OCI-LY1 (cell line): Measurements from ENCODE around the gene ELMO1.

Experiments used
- EZH2 ChIP-seq: fragments of 200-600 bp; sonication (generic), shearing (Covaris generic); IDR thresholded peaks from 2 replicates; pipeline ENCODE4 v1.8.0; 2017; ENCODE audit warnings: borderline replicate concordance, mixed run types, mild to moderate bottlenecking, antibody characterized with exemption, low read length, moderate library complexity, mixed read lengths
- TF ChIP-seq, protein P1 (sequence below): fragments of 200-600 bp; sonication (generic), shearing (Covaris generic); IDR thresholded peaks from 2 replicates; pipeline ENCODE4 v1.5.1; 2017; ENCODE audit warnings: mild to moderate bottlenecking, antibody characterized with exemption, low read length, moderate library complexity, mixed read lengths

DNA sequence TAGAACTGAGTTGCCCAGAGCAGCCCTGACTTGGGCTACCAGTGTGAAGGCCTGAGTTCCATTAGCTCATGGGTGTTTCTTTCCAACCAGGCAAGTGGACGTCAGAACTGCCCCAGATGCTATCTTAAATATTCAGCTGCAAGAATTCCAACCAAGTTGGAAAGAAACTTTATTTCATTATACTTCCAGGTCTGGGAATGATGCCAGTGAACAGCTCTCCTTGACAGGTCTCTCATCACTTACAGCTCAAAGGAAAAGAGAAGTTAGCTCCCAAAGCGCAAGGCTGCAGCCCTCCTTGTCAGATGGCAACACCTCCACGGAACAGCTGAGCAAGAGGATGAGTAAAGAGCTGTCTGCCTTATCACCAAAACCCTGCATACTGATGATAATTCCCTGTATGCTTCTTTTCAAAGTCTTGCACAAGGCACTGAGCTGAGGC lies 468.8 kb downstream of the ELMO1 start:
- TF ChIP-seq, protein P1, sequence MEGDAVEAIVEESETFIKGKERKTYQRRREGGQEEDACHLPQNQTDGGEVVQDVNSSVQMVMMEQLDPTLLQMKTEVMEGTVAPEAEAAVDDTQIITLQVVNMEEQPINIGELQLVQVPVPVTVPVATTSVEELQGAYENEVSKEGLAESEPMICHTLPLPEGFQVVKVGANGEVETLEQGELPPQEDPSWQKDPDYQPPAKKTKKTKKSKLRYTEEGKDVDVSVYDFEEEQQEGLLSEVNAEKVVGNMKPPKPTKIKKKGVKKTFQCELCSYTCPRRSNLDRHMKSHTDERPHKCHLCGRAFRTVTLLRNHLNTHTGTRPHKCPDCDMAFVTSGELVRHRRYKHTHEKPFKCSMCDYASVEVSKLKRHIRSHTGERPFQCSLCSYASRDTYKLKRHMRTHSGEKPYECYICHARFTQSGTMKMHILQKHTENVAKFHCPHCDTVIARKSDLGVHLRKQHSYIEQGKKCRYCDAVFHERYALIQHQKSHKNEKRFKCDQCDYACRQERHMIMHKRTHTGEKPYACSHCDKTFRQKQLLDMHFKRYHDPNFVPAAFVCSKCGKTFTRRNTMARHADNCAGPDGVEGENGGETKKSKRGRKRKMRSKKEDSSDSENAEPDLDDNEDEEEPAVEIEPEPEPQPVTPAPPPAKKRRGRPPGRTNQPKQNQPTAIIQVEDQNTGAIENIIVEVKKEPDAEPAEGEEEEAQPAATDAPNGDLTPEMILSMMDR = no peak
- TF ChIP-seq EZH2 = no peak
